SIG-M5 treated with dmso at 0.1 percent for 504 hours (cell line): Measurements from ENCODE around the gene PTEN.
"Not testable (repeated sequence)": the region's sequence is repeated elsewhere in the genome, so short reads cannot be mapped to it uniquely, and the experiment has no call there.

Experiments used
- DNase-seq: peaks from one replicate; lab custom pipeline; 2025; ENCODE audit not compliant: unreplicated experiment; lab: John Stamatoyannopoulos, UW

Gene PTEN

GRCh38 chr10:87868277-87868676 is 4.9 kb downstream of the PTEN start:
- DNase-seq: no peak

DNA sequence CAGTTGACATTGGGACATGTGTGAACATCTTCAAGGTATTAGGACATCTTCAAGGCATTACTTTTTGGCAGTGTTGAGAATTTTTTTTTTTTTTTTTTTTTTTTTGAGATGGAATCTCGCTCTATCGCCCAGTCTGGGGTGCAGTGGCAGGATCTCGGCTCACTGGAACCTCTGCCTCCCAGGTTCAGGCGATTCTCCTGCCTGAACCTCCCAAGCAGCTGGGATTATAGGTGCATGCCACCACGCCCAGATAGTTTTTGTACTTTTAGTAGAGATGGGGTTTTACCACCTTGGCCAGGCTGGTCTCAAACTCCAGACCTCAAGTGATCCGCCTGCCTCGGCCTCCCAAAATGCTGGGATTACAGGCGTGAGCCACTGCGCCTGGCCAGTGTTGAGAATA is 5.7 kb downstream of the PTEN start:
- not testable (repeated sequence) for DNase-seq

DNA sequence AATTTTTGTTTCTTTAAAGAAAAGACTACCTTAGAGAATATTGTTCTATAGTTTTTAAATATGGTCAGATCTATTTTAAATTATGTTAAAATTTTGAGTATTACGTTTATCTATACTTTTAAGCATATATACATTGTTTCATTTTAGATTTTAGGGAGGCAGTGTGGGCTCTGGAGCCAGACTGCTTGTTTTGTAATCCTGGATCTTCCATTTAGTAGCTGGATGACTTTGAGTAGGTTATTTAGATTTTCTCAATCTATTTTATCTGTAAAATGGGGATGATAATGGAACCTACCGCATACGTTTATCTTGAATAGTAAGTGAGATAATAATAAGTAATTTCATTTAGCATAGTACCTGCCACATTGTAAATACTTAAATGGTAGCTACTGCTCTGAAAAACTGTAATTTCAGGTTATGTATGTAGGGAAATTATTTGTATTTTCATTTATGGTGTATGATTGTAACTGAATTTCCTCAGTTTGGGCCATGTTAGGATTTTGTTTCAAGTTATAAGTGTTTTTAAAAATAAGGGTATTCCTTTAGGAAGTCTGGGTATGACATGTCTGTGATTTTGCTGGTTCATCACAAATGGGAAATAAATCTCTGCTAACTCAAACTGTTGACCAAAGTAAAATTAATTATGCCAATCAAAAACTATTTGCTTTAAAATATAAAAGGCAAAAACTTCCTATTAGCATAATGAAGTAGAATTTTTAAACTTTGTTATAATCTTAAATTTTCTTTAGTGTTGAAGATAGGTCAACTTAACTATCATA is 6.5 kb downstream of the PTEN start:
- no peak for DNase-seq

DNA sequence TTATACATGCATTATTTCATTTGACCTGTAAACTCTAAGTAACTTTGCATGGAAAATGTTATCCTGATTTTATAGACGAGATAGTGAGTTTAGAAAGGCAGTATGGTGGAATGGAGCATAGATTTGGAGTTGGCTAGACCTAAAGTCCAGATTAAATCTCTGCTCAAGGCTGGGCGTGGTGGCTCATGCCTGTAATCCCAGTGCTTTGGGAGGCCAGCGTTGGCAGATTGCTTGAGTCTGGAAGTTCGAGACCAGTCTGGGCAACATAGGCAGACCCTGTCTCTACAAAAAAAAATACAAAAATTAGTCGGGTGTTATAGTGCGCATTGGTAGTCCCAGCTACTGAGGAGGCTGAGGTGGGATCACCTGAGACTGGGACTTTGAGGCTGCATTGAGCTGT is 9.4 kb downstream of the PTEN start:
- no peak for DNase-seq

GRCh38 chr10:87873656-87874055 is 10.2 kb downstream of the PTEN start:
- DNase-seq: no peak

- DNase-seq: no peak
These were observed 12.6 kb downstream of the PTEN start for GRCh38 chr10:87875929-87876571.

GRCh38 chr10:87878664-87879459 is 15.4 kb downstream of the PTEN start:
- no peak for DNase-seq

- no peak for DNase-seq
These were observed 16.9 kb downstream of the PTEN start for GRCh38 chr10:87880336-87880735.

GRCh38 chr10:87881373-87882059 is 18.1 kb downstream of the PTEN start:
- DNase-seq: not testable (repeated sequence)

DNA sequence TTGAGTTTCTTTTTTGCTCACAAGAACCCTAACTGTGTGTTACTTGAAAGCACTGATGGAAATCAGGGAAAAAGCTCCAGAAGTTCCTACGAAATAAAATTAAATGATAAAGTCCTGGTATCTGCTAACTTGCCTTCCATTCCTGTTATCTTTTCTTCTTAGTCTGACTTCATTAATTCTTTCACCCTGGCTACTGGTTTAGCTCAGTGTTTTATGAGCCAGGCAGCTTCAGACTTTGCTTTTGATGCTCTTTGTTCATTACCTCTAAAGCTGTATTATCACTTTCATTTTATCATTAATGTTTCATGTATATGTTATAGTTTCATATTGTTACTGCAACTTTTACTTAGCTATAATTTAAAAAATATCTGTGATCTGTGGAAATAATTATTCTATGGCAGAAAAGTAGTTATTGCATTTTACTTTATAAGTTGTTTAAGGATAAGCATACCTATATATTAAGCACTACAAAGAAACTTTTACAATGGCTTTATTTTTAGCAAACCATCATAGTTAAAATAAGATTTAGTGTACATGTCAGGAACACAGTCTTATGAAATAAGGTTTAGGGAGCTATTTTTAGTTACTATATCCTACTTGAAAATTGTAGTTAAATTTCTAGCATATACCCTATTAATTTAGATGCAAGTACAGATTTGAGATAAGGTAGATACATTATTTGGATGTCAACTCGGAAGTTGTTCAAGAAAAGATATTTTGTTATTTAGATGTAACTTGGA is 19.3 kb downstream of the PTEN start:
- no peak for DNase-seq

GRCh38 chr10:87886635-87887034 is 23.2 kb downstream of the PTEN start:
- DNase-seq: no peak

DNA sequence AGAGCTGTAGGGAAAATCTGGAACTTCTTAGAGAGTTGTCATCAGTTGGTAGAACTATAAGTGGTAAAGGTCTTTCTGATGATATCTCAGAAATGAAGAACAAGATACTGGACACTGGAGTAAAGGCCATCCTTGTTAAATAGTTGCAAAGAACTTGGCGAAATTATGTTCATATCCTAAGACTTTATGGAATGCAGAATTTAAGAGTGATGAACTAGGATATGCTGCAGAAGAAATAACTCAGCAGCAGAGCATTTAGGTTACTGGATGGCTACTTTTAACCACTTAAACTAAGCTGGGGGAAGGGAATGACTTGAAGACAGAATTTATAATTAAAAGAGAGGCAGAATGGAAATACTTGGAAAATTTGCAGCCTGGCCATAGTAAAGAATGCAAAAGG is 23.7 kb downstream of the PTEN start:
- no peak for DNase-seq

GRCh38 chr10:87887548-87888289 is 24.3 kb downstream of the PTEN start:
- DNase-seq: no peak

GRCh38 chr10:87895430-87895829 is 32.0 kb downstream of the PTEN start:
- DNase-seq: no peak

GRCh38 chr10:87896216-87896615 is 32.8 kb downstream of the PTEN start:
- DNase-seq: no peak

GRCh38 chr10:87897957-87898356 is 34.5 kb downstream of the PTEN start:
- not testable (repeated sequence) for DNase-seq

- not testable (repeated sequence) for DNase-seq
These were observed 40.0 kb downstream of the PTEN start for GRCh38 chr10:87903396-87903795.

- no peak for DNase-seq
These were observed 49.9 kb downstream of the PTEN start for GRCh38 chr10:87913156-87913921.

- no peak for DNase-seq
These were observed 52.0 kb downstream of the PTEN start for GRCh38 chr10:87915406-87915805.
